ENCODE data around the gene FXYD4.
A peak's percentile ranks its signal among the peaks of the same experiment; 100 is the strongest.

The FXYD4 gene

GRCh38 chr10:43419997-43420368 lies 48.5 kb downstream of the FXYD4 start:
- Histone ChIP-seq H3K14ac (ENCODE audit: low read length) (peak overlapping the region; percentile 79), H3K4me2 (ENCODE audit: low read length) (peak overlapping the region; percentile 73)

GRCh38 chr10:43420369-43421200 lies 49.1 kb downstream of the FXYD4 start:
- H3K27ac ChIP-seq (ENCODE audit: low read depth, low read length), result peak overlapping the region; percentile 74
- no peaks in the 10 kb centered on the region for H3K36me3 ChIP-seq (ENCODE audit: control insufficient read depth in 1 of 2, insufficient read depth in 2 of 2, low read length in 2 of 2)
- H3K14ac ChIP-seq (ENCODE audit: low read length), result peak overlapping the region; percentile 15
- H3K4me1 ChIP-seq (ENCODE audit: control insufficient read depth in 1 of 2, insufficient read depth in 2 of 2, low read length in 2 of 2), result peaks cover 5 to 8% of the 10 kb centered on the region in 2 experiments
- peak overlapping the region; percentile 96 for H4K8ac ChIP-seq (ENCODE audit: low read depth, low read length)
- peak overlapping the region; percentile 10 for H2BK5ac ChIP-seq (ENCODE audit: low read depth, low read length, poor library complexity)
- no CpG with 5 or more reads among the region's 63 CpGs for WGBS (ENCODE audit: extremely low coverage, insufficient coverage, insufficient read length)
- peak overlapping the region; percentile 40 for H4K91ac ChIP-seq (ENCODE audit: low read depth, low read length)
- no peak overlapping the region for H4K12ac ChIP-seq (ENCODE audit: low read depth, low read length)
- H2BK120ac ChIP-seq (ENCODE audit: insufficient read depth, low read length, poor library complexity), result peak overlapping the region; percentile 12
- peak overlapping the region; percentile 67 for H3K4me3 ChIP-seq (ENCODE audit: low read depth, low read length)
- no peaks in the 10 kb centered on the region for H3K27me3 ChIP-seq (ENCODE audit: insufficient read depth, low read length)
- no peak overlapping the region for H2BK12ac ChIP-seq (ENCODE audit: low read length)
- peak; percentile 90 to 94 for DNase-seq
- no peak overlapping the region for H3K4ac ChIP-seq (ENCODE audit: low read depth, low read length)
- no peaks in the 10 kb centered on the region for H3K79me2 ChIP-seq (ENCODE audit: control insufficient read depth, insufficient read depth, low read length, poor library complexity)
- H2AK5ac ChIP-seq (ENCODE audit: low read length), result no peak overlapping the region
- H3K18ac ChIP-seq (ENCODE audit: low read length), result peak overlapping the region; percentile 16
- H3K79me1 ChIP-seq (ENCODE audit: low read length), result peaks cover 9% of the 10 kb centered on the region
- H3K23ac ChIP-seq (ENCODE audit: low read length), result no peak overlapping the region
- H3K9ac ChIP-seq (ENCODE audit: low read length), result peak overlapping the region; percentile 35
- no peaks in the 10 kb centered on the region for H3K9me3 ChIP-seq (ENCODE audit: insufficient read depth, low read depth, low read length)
- peak overlapping the region; percentile 78 for H2AFZ ChIP-seq (ENCODE audit: insufficient read depth, low read length, poor library complexity)
- H3K4me2 ChIP-seq (ENCODE audit: low read length), result peak overlapping the region; percentile 73

More at GRCh38 chr10:43419997-43420368, 48.5 kb downstream of the FXYD4 start:
- Histone ChIP-seq H3K79me1 (ENCODE audit: low read length) (peaks cover 9% of the 10 kb centered on the region), H3K79me2 (ENCODE audit: control insufficient read depth, insufficient read depth, low read length, poor library complexity) (no peaks in the 10 kb centered on the region), H4K12ac (ENCODE audit: low read depth, low read length) (peak overlapping the region; percentile 91), H3K27ac (ENCODE audit: low read depth, low read length) (peak overlapping the region; percentile 74), H3K9me3 (ENCODE audit: insufficient read depth, low read depth, low read length) (no peaks in the 10 kb centered on the region), H3K4ac (ENCODE audit: low read depth, low read length) (peak overlapping the region; percentile 70), H3K9ac (ENCODE audit: low read length) (no peak overlapping the region), H3K18ac (ENCODE audit: low read length) (no peak overlapping the region), H2BK120ac (ENCODE audit: insufficient read depth, low read length, poor library complexity) (peak overlapping the region; percentile 46), H3K27me3 (ENCODE audit: insufficient read depth, low read length) (no peaks in the 10 kb centered on the region), H2BK12ac (ENCODE audit: low read length) (peak overlapping the region; percentile 91), H4K8ac (ENCODE audit: low read depth, low read length) (peak overlapping the region; percentile 96), H3K4me3 (ENCODE audit: low read depth, low read length) (no peak overlapping the region), H4K91ac (ENCODE audit: low read depth, low read length) (peak overlapping the region; percentile 83), H2AFZ (ENCODE audit: insufficient read depth, low read length, poor library complexity) (peak overlapping the region; percentile 78), H3K4me1 (ENCODE audit: control insufficient read depth in 1 of 2, insufficient read depth in 2 of 2, low read length in 2 of 2) (peaks cover 5 to 8% of the 10 kb centered on the region in 2 experiments), H2BK5ac (ENCODE audit: low read depth, low read length, poor library complexity) (peak overlapping the region; percentile 64), H2AK5ac (ENCODE audit: low read length) (no peak overlapping the region), H3K36me3 (ENCODE audit: control insufficient read depth in 1 of 2, insufficient read depth in 2 of 2, low read length in 2 of 2) (no peaks in the 10 kb centered on the region), H3K23ac (ENCODE audit: low read length) (no peak overlapping the region)
- no peak for DNase-seq
- no CpG with 5 or more reads among the region's 18 CpGs for WGBS (ENCODE audit: extremely low coverage, insufficient coverage, insufficient read length)

GRCh38 chr10:43421201-43421507 lies 49.7 kb downstream of the FXYD4 start:
- no CpG with 5 or more reads among the region's 4 CpGs for WGBS (ENCODE audit: extremely low coverage, insufficient coverage, insufficient read length)
- no peak for DNase-seq
- H3K4me3 ChIP-seq (ENCODE audit: low read depth, low read length), result no peak overlapping the region

GRCh38 chr10:43421519-43421918 lies 50.1 kb downstream of the FXYD4 start:
- Histone ChIP-seq H3K79me1 (ENCODE audit: low read length) (peaks cover 9% of the 10 kb centered on the region), H4K8ac (ENCODE audit: low read depth, low read length) (no peak overlapping the region), H2BK120ac (ENCODE audit: insufficient read depth, low read length, poor library complexity) (no peak overlapping the region), H3K14ac (ENCODE audit: low read length) (no peak overlapping the region), H2BK12ac (ENCODE audit: low read length) (no peak overlapping the region), H3K4me1 (ENCODE audit: control insufficient read depth in 1 of 2, insufficient read depth in 2 of 2, low read length in 2 of 2) (peaks cover 5 to 8% of the 10 kb centered on the region in 2 experiments), H3K9ac (ENCODE audit: low read length) (no peak overlapping the region), H3K23ac (ENCODE audit: low read length) (no peak overlapping the region), H3K4ac (ENCODE audit: low read depth, low read length) (no peak overlapping the region), H2AK5ac (ENCODE audit: low read length) (no peak overlapping the region), H3K27ac (ENCODE audit: low read depth, low read length) (no peak overlapping the region), H3K4me3 (ENCODE audit: low read depth, low read length) (no peak overlapping the region), H3K9me3 (ENCODE audit: insufficient read depth, low read depth, low read length) (no peaks in the 10 kb centered on the region), H3K27me3 (ENCODE audit: insufficient read depth, low read length) (no peaks in the 10 kb centered on the region), H2AFZ (ENCODE audit: insufficient read depth, low read length, poor library complexity) (no peak overlapping the region), H3K4me2 (ENCODE audit: low read length) (no peak overlapping the region), H3K18ac (ENCODE audit: low read length) (no peak overlapping the region), H4K91ac (ENCODE audit: low read depth, low read length) (no peak overlapping the region), H2BK5ac (ENCODE audit: low read depth, low read length, poor library complexity) (no peak overlapping the region), H4K12ac (ENCODE audit: low read depth, low read length) (no peak overlapping the region), H3K36me3 (ENCODE audit: control insufficient read depth in 1 of 2, insufficient read depth in 2 of 2, low read length in 2 of 2) (no peaks in the 10 kb centered on the region), H3K79me2 (ENCODE audit: control insufficient read depth, insufficient read depth, low read length, poor library complexity) (no peaks in the 10 kb centered on the region)
- WGBS (ENCODE audit: extremely low coverage, insufficient coverage, insufficient read length), result no CpG with 5 or more reads among the region's 6 CpGs
- no peak for DNase-seq

More at GRCh38 chr10:43421201-43421507, 49.7 kb downstream of the FXYD4 start:
- Histone ChIP-seq H3K36me3 (ENCODE audit: control insufficient read depth in 1 of 2, insufficient read depth in 2 of 2, low read length in 2 of 2) (no peaks in the 10 kb centered on the region), H3K27me3 (ENCODE audit: insufficient read depth, low read length) (no peaks in the 10 kb centered on the region), H2AFZ (ENCODE audit: insufficient read depth, low read length, poor library complexity) (peak overlapping the region; percentile 66), H3K79me2 (ENCODE audit: control insufficient read depth, insufficient read depth, low read length, poor library complexity) (no peaks in the 10 kb centered on the region), H4K8ac (ENCODE audit: low read depth, low read length) (no peak overlapping the region), H3K4me1 (ENCODE audit: control insufficient read depth in 1 of 2, insufficient read depth in 2 of 2, low read length in 2 of 2) (peaks cover 5 to 8% of the 10 kb centered on the region in 2 experiments), H3K4ac (ENCODE audit: low read depth, low read length) (no peak overlapping the region), H3K23ac (ENCODE audit: low read length) (no peak overlapping the region), H3K27ac (ENCODE audit: low read depth, low read length) (peak overlapping the region; percentile 74), H2AK5ac (ENCODE audit: low read length) (no peak overlapping the region), H3K79me1 (ENCODE audit: low read length) (peaks cover 9% of the 10 kb centered on the region), H2BK120ac (ENCODE audit: insufficient read depth, low read length, poor library complexity) (no peak overlapping the region), H3K9me3 (ENCODE audit: insufficient read depth, low read depth, low read length) (no peaks in the 10 kb centered on the region), H2BK5ac (ENCODE audit: low read depth, low read length, poor library complexity) (no peak overlapping the region), H3K18ac (ENCODE audit: low read length) (no peak overlapping the region), H3K4me2 (ENCODE audit: low read length) (peak overlapping the region; percentile 73), H4K91ac (ENCODE audit: low read depth, low read length) (peak overlapping the region; percentile 40), H3K14ac (ENCODE audit: low read length) (no peak overlapping the region), H4K12ac (ENCODE audit: low read depth, low read length) (no peak overlapping the region), H3K9ac (ENCODE audit: low read length) (no peak overlapping the region), H2BK12ac (ENCODE audit: low read length) (no peak overlapping the region)
